Measurements from ENCODE around the gene RBM10. TPM values are rescaled to one million over a fixed set of nuclear protein-coding genes. Genes with fewer than 3 reads are reported as not detected.

The RBM10 gene
- total RNA-seq, 1 experiment from 2014 or later: 55.8 TPM

GRCh38 chrX:47232197-47232802 lies 87.3 kb downstream of the RBM10 start:
- peak overlapping the region; percentile 95 for H3K18ac ChIP-seq (ENCODE audit: insufficient read length, low read depth, low read length)
- H2BK15ac ChIP-seq (ENCODE audit: low read depth, low read length): no peak overlapping the region
- no peak for DNase-seq
- H3K9me3 ChIP-seq (ENCODE audit: control insufficient read depth, low read depth, low read length): no peaks in the 10 kb centered on the region
- no peaks in the 10 kb centered on the region for H3K27me3 ChIP-seq (ENCODE audit: insufficient read depth, low read length)
- Mint-ChIP-seq H3K4me3 (peak overlapping the region; percentile 98 to 100), H3K36me3 (ENCODE audit: insufficient read depth in 1 of 3, low read depth in 3 of 3) (peaks cover 14 to 31% (median 22%) of the 10 kb centered on the region in 3 experiments), H3K27me3 (ENCODE audit: low read depth) (peaks cover 3% of the 10 kb centered on the region; the same call in 1 of the 2 replicates), H3K27ac (peak overlapping the region; percentile 100), H3K4me1 (peaks cover 5 to 24% of the 10 kb centered on the region in 2 experiments), H3K9me3 (no peaks in the 10 kb centered on the region; a peak in 1 of 5 replicates)
- no peak overlapping the region for H3K56ac ChIP-seq (ENCODE audit: insufficient read length, low read depth, low read length)
- H4K8ac ChIP-seq (replicated peaks; ENCODE audit: insufficient read length, low read depth, low read length): peak overlapping the region; percentile 57
- H4K91ac ChIP-seq (ENCODE audit: insufficient read length, low read depth, low read length): peak overlapping the region; percentile 42
- 0 out of 2 replicates have a peak, but pooled peaks cover 2% of the 10 kb centered on the region for H3K4me1 ChIP-seq (ENCODE audit: insufficient read depth, low read length)
- H4K5ac ChIP-seq (ENCODE audit: insufficient read length, low read depth, low read length): peak overlapping the region; percentile 66
- H3K9ac ChIP-seq (ENCODE audit: extremely low read depth, insufficient read length, low read length): peak overlapping the region; percentile 91
- H2AK5ac ChIP-seq (ENCODE audit: insufficient read length, low read length): peak overlapping the region; percentile 54
- peaks cover 5% of the 10 kb centered on the region for H3K23me2 ChIP-seq (ENCODE audit: insufficient read length, low read depth, low read length, poor library complexity, severe bottlenecking)
- H3T11ph ChIP-seq (ENCODE audit: low read length): no peak overlapping the region
- H2BK5ac ChIP-seq (ENCODE audit: insufficient read length, low read length): no peak overlapping the region
- no peak for TF ChIP-seq CTCF (conservative IDR thresholded peaks at IDR 0.05)
- H3K23ac ChIP-seq (ENCODE audit: insufficient read length, low read depth, low read length): no peak overlapping the region
- H3K14ac ChIP-seq (ENCODE audit: insufficient read depth, low read length): peak overlapping the region; percentile 93; the same call in 1 of the 2 replicates
- WGBS (ENCODE audit: extremely low coverage, insufficient read length, low lambda C conversion rate): no CpG with 5 or more reads among the region's 8 CpGs
- H3K79me2 ChIP-seq (ENCODE audit: insufficient read depth, low read length): peaks cover 15% of the 10 kb centered on the region; the same call in 1 of the 2 replicates
- no peak overlapping the region for H2BK20ac ChIP-seq (ENCODE audit: low read depth, low read length, poor library complexity, severe bottlenecking)
- H2BK12ac ChIP-seq (ENCODE audit: insufficient read length, low read depth, low read length): peak overlapping the region; percentile 67
- peak overlapping the region; percentile 52 for H3K4me2 ChIP-seq (ENCODE audit: insufficient read depth, insufficient read length, low read length)
- peaks cover 2% of the 10 kb centered on the region for H3K79me1 ChIP-seq (ENCODE audit: insufficient read depth, low read depth, low read length, poor library complexity, severe bottlenecking)
- peak overlapping the region; percentile 93 for H3K27ac ChIP-seq (ENCODE audit: insufficient read length, low read depth, low read length)
- no peak overlapping the region for H2AFZ ChIP-seq (ENCODE audit: low read length)
- no peak overlapping the region for H2BK120ac ChIP-seq (ENCODE audit: low read depth, low read length, poor library complexity, severe bottlenecking)
- H4K20me1 ChIP-seq (ENCODE audit: control insufficient read depth, insufficient read depth, insufficient read length): peaks cover 2% of the 10 kb centered on the region
- H3K4ac ChIP-seq (ENCODE audit: low read depth, low read length): 0 out of 2 replicates have a peak overlapping the region, but pooled peaks have one; percentile 51
